Smooth muscle cell (in vitro differentiated cells): ENCODE measurements around the gene BHLHA15. TPM values are rescaled to one million over a fixed set of nuclear protein-coding genes. Genes with fewer than 3 reads are reported as not detected.

Experiments
- DNase-seq: peaks from one replicate; lab custom pipeline; 2025; ENCODE audit not compliant: unreplicated experiment; lab: John Stamatoyannopoulos, UW
- H2AFZ ChIP-seq: fragments of 200-600 bp; sonication (generic); 2 replicates; pipeline ENCODE4 v1.6.0; 2016; ENCODE audit warnings: antibody characterized with exemption, low read depth, mild to moderate bottlenecking
- H3F3A ChIP-seq: fragments of 200-600 bp; sonication (generic); 2 replicates; pipeline ENCODE4 v1.6.0; 2017; ENCODE audit warnings: antibody characterized with exemption, low read depth
- H3K27ac ChIP-seq: fragments of 200-600 bp; sonication (generic); 2 replicates; pipeline ENCODE4 v1.5.1; 2016; ENCODE audit warnings: low read depth, mild to moderate bottlenecking
- H3K27me3 ChIP-seq: fragments of 200-600 bp; sonication (generic); 2 replicates; pipeline ENCODE4 v1.6.1; 2016; ENCODE audit warnings: low read depth, mild to moderate bottlenecking
- H3K36me3 ChIP-seq: fragments of 200-600 bp; sonication (generic); 2 replicates; pipeline ENCODE4 v1.5.1; 2016; ENCODE audit warnings: low read depth
- H3K4me1 ChIP-seq: fragments of 200-600 bp; sonication (generic); 2 replicates; pipeline ENCODE4 v1.5.1; 2016; ENCODE audit warnings: low read depth
- H3K4me2 ChIP-seq: fragments of 200-600 bp; sonication (generic); 2 replicates; pipeline ENCODE4 v1.6.0; 2016; ENCODE audit warnings: mild to moderate bottlenecking
- H3K4me3 ChIP-seq: fragments of 200-600 bp; sonication (generic); 2 replicates; pipeline ENCODE4 v1.5.1; 2016; ENCODE audit warnings: mild to moderate bottlenecking
- H3K79me2 ChIP-seq: fragments of 200-600 bp; sonication (generic); 2 replicates; pipeline ENCODE4 v1.6.0; 2016; ENCODE audit warnings: low read depth, mild to moderate bottlenecking
- H3K9ac ChIP-seq: fragments of 200-600 bp; sonication (generic); 2 replicates; pipeline ENCODE4 v1.6.0; 2016; ENCODE audit warnings: low read depth
- H3K9me3 ChIP-seq: fragments of 200-600 bp; sonication (generic); replicated peaks from 2 replicates; pipeline ENCODE4 v1.5.1; 2016; ENCODE audit warnings: low read depth
- H4K20me1 ChIP-seq: fragments of 200-600 bp; sonication (generic); 2 replicates; pipeline ENCODE4 v1.6.0; 2016; ENCODE audit warnings: low read depth
- CTCF ChIP-seq: fragments of 200-600 bp; sonication (generic); IDR thresholded peaks from 2 replicates; pipeline ENCODE4 v1.5.1; 2017; ENCODE audit warnings: borderline replicate concordance, mild to moderate bottlenecking, antibody characterized with exemption; ENCODE audit not compliant: insufficient read depth, poor library complexity, severe bottlenecking
- WGBS: methylation state at CpG from one replicate; pipeline ENCODE4 v1.1.7; 2016; ENCODE audit warnings: low lambda C conversion rate; 5-methylcytosine and 5-hydroxymethylcytosine counted together
- polyA plus RNA-seq: library from polyadenylated mRNA; unstranded; fragments of >200 nt; fragmentation: Nextera tagmentation; extraction: Ambion mirVana; gene quantifications from 2 replicates; pipeline ENCODE4 v1.2.1, GENCODE V29; 2016
- total RNA-seq: library from RNA; depleted of rRNA; stranded (reverse); fragments of >200 nt; gene quantifications from 2 replicates; pipeline ENCODE4 v1.2.3, GENCODE V29; 2014

The BHLHA15 gene
- total and polyA plus RNA-seq, 2 experiments from 2014 or later: 0.27 to 1.3 TPM

- Histone ChIP-seq H3K9ac (no peak overlapping the region), H4K20me1 (no peaks in the 10 kb centered on the region), H3K27ac (no peak overlapping the region), H3K4me2 (no peak overlapping the region), H3K27me3 (no peaks in the 10 kb centered on the region), H3K36me3 (no peaks in the 10 kb centered on the region), H3K4me3 (no peak overlapping the region), H3K4me1 (no peaks in the 10 kb centered on the region), H3K9me3 (no peaks in the 10 kb centered on the region), H2AFZ (no peak overlapping the region), H3F3A (no peaks in the 10 kb centered on the region), H3K79me2 (no peaks in the 10 kb centered on the region)
- peak; percentile 14 for TF ChIP-seq CTCF
- WGBS: 98% methylated on average over 10 of the region's 10 CpGs
- DNase-seq: no peak
Measured at GRCh38 chr7:98234429-98235147, 23.3 kb downstream of the BHLHA15 start.

GRCh38 chr7:98235901-98236300 is 24.7 kb downstream of the BHLHA15 start:
- H3K79me2 ChIP-seq: no peaks in the 10 kb centered on the region
- TF ChIP-seq CTCF: no peak
- no peaks in the 10 kb centered on the region for H4K20me1 ChIP-seq
- no peak overlapping the region for H3K27ac ChIP-seq
- H3K9ac ChIP-seq: no peak overlapping the region
- no peaks in the 10 kb centered on the region for H3K4me1 ChIP-seq
- no peak overlapping the region for H3K4me3 ChIP-seq
- DNase-seq: no peak
- no peaks in the 10 kb centered on the region for H3F3A ChIP-seq
- over 99% methylated on average over 11 of the region's 11 CpGs for WGBS
- no peaks in the 10 kb centered on the region for H3K27me3 ChIP-seq
- H3K4me2 ChIP-seq: no peak overlapping the region
- H2AFZ ChIP-seq: no peak overlapping the region
- H3K9me3 ChIP-seq: no peaks in the 10 kb centered on the region
- no peaks in the 10 kb centered on the region for H3K36me3 ChIP-seq

- Histone ChIP-seq H3K9me3 (no peaks in the 10 kb centered on the region), H3K4me1 (no peaks in the 10 kb centered on the region), H2AFZ (no peak overlapping the region), H3K79me2 (no peaks in the 10 kb centered on the region), H3K36me3 (no peaks in the 10 kb centered on the region), H3F3A (no peaks in the 10 kb centered on the region), H3K27me3 (no peaks in the 10 kb centered on the region), H3K4me3 (no peak overlapping the region), H3K27ac (no peak overlapping the region), H3K9ac (no peak overlapping the region), H3K4me2 (no peak overlapping the region), H4K20me1 (no peaks in the 10 kb centered on the region)
- TF ChIP-seq CTCF: no peak
- WGBS: 96% methylated on average over 25 of the region's 25 CpGs
- DNase-seq: no peak
Measured at GRCh38 chr7:98236355-98237185, 25.3 kb downstream of the BHLHA15 start.
